ENCODE results near the gene WDR33. TPM values are rescaled to one million over a fixed set of nuclear protein-coding genes. Genes with fewer than 3 reads are reported as not detected.
"Not testable (repeated sequence)": the region's sequence is repeated elsewhere in the genome, so short reads cannot be mapped to it uniquely, and the experiment has no call there.

Gene WDR33
- 41.2 TPM for total RNA-seq (ENCODE audit: insufficient read depth, low replicate concordance)

- peak; percentile 95 for DNase-seq (ENCODE audit: low spot score)
Measured at GRCh38 chr2:127810619-127811396, at the start of gene WDR33. TSS of gene WDR33 (minus strand) at chr2:127811171. CDS start at chr2:127770981, 40,190 bp downstream.

GRCh38 chr2:127860130-127860529 is 49.2 kb upstream of the WDR33 start:
- peak; percentile 33 for DNase-seq (ENCODE audit: low spot score)

GRCh38 chr2:127859712-127860085 is 48.7 kb upstream of the WDR33 start:
- DNase-seq (ENCODE audit: low spot score), result peak; percentile 85

- DNase-seq (ENCODE audit: low spot score), result no peak
Measured at GRCh38 chr2:127857265-127857808, 46.4 kb upstream of the WDR33 start.

GRCh38 chr2:127853671-127854070 is 42.7 kb upstream of the WDR33 start:
- no peak for DNase-seq (ENCODE audit: low spot score)

GRCh38 chr2:127852388-127852787 is 41.4 kb upstream of the WDR33 start:
- no peak for DNase-seq (ENCODE audit: low spot score)

GRCh38 chr2:127847931-127848330 is 37.0 kb upstream of the WDR33 start:
- DNase-seq (ENCODE audit: low spot score), result no peak

GRCh38 chr2:127844973-127845372 is 34.0 kb upstream of the WDR33 start:
- DNase-seq (ENCODE audit: low spot score), result no peak

GRCh38 chr2:127843677-127844076 is 32.7 kb upstream of the WDR33 start:
- no peak for DNase-seq (ENCODE audit: low spot score)

- no peak for DNase-seq (ENCODE audit: low spot score)
Measured at GRCh38 chr2:127841466-127842178, 30.7 kb upstream of the WDR33 start.

- DNase-seq (ENCODE audit: low spot score), result no peak
Measured at GRCh38 chr2:127840893-127841292, 29.9 kb upstream of the WDR33 start.

- no peak for DNase-seq (ENCODE audit: low spot score)
Measured at GRCh38 chr2:127834951-127835350, 24.0 kb upstream of the WDR33 start.

- DNase-seq (ENCODE audit: low spot score), result no peak
Measured at GRCh38 chr2:127829845-127830246, 18.9 kb upstream of the WDR33 start.

GRCh38 chr2:127826708-127827107 is 15.7 kb upstream of the WDR33 start:
- DNase-seq (ENCODE audit: low spot score), result not testable (repeated sequence)

GRCh38 chr2:127826047-127826446 is 15.1 kb upstream of the WDR33 start:
- DNase-seq (ENCODE audit: low spot score), result no peak

- no peak for DNase-seq (ENCODE audit: low spot score)
Measured at GRCh38 chr2:127820080-127820668, 9.2 kb upstream of the WDR33 start.

GRCh38 chr2:127818794-127819425 is 7.9 kb upstream of the WDR33 start:
- no peak for DNase-seq (ENCODE audit: low spot score)

- DNase-seq (ENCODE audit: low spot score), result no peak
Measured at GRCh38 chr2:127818241-127818640, 7.3 kb upstream of the WDR33 start.

GRCh38 chr2:127814677-127815076 is 3.7 kb upstream of the WDR33 start:
- no peak for DNase-seq (ENCODE audit: low spot score)

- DNase-seq (ENCODE audit: low spot score), result not testable (repeated sequence)
Measured at GRCh38 chr2:127812441-127812840, 1.5 kb upstream of the WDR33 start.

- DNase-seq (ENCODE audit: low spot score), result peak; percentile 2
Measured at GRCh38 chr2:127811397-127812321, 688 bp upstream of the WDR33 start.

All from umbilical cord (tissue), 2 donors.